ENCODE results near the gene ADPRM. TPM values are rescaled to one million over a fixed set of nuclear protein-coding genes. Genes with fewer than 3 reads are reported as not detected.

ADPRM gene
- total RNA-seq, 1 experiment from 2014 or later = 2.5 TPM

- Mint-ChIP-seq H3K4me3 (ENCODE audit: unreplicated experiment) (no peak overlapping the region), H3K27ac (ENCODE audit: unreplicated experiment) (no peak overlapping the region), H3K9me3 (ENCODE audit: unreplicated experiment) (no peaks in the 10 kb centered on the region), H3K27me3 (ENCODE audit: insufficient read depth, unreplicated experiment) (no peaks in the 10 kb centered on the region), H3K36me3 (ENCODE audit: insufficient read depth, unreplicated experiment) (no peaks in the 10 kb centered on the region), H3K4me1 (ENCODE audit: low read depth, unreplicated experiment) (no peaks in the 10 kb centered on the region)
- no peaks in the 10 kb centered on the region for H3K9me3 ChIP-seq
- no peak overlapping the region for H3K4me3 ChIP-seq (ENCODE audit: low read depth, low read length)
- TF ChIP-seq CTCF (IDR thresholded peaks at IDR 0.05; ENCODE audit: insufficient read depth in 1 of 2, low read depth in 1 of 2, low read length in 1 of 2, severe bottlenecking in 1 of 2, unreplicated experiment in 1 of 2) = no peak
- BruUV-seq (replicated peaks) = no TSS peak
- no peak for DNase-seq
- ChIA-PET CTCF (no interaction called here), POLR2A (no interaction called here)
- intact Hi-C loops (cut with micrococcal nuclease; ENCODE audit: unreplicated experiment) = loop anchor here (5.0 to 10.0 kb wide), 2 partner anchors 86 to 198 kb away; partner anchors contain the start of gene TMEM220
- H3K27me3 ChIP-seq (replicated peaks; ENCODE audit: control insufficient read depth, insufficient read depth, low read length) = no peaks in the 10 kb centered on the region
- no peaks in the 10 kb centered on the region for H3K36me3 ChIP-seq (ENCODE audit: control insufficient read depth, insufficient read depth, low read length)
- H3K4me1 ChIP-seq = no peaks in the 10 kb centered on the region
Observed at GRCh38 chr17:10648956-10649355, 48.4 kb upstream of the ADPRM start.

- no TSS peak for BruUV-seq (replicated peaks)
- ChIA-PET POLR2A (no interaction called here), CTCF (no interaction called here)
- Mint-ChIP-seq H3K9me3 (ENCODE audit: unreplicated experiment) (no peaks in the 10 kb centered on the region), H3K4me1 (ENCODE audit: low read depth, unreplicated experiment) (no peaks in the 10 kb centered on the region), H3K27me3 (ENCODE audit: insufficient read depth, unreplicated experiment) (no peaks in the 10 kb centered on the region), H3K4me3 (ENCODE audit: unreplicated experiment) (no peak overlapping the region), H3K27ac (ENCODE audit: unreplicated experiment) (no peak overlapping the region), H3K36me3 (ENCODE audit: insufficient read depth, unreplicated experiment) (no peaks in the 10 kb centered on the region)
- intact Hi-C loops (cut with micrococcal nuclease; ENCODE audit: unreplicated experiment) = loop anchor here (5.0 to 10.0 kb wide), 2 partner anchors 85 to 198 kb away; partner anchors contain the start of gene TMEM220
- no peak for TF ChIP-seq CTCF (IDR thresholded peaks at IDR 0.05; ENCODE audit: insufficient read depth in 1 of 2, low read depth in 1 of 2, low read length in 1 of 2, severe bottlenecking in 1 of 2, unreplicated experiment in 1 of 2)
- no peak for DNase-seq
- Histone ChIP-seq H3K4me3 (ENCODE audit: low read depth, low read length) (no peak overlapping the region), H3K36me3 (ENCODE audit: control insufficient read depth, insufficient read depth, low read length) (no peaks in the 10 kb centered on the region), H3K27me3 (replicated peaks; ENCODE audit: control insufficient read depth, insufficient read depth, low read length) (no peaks in the 10 kb centered on the region), H3K9me3 (no peaks in the 10 kb centered on the region), H3K4me1 (no peaks in the 10 kb centered on the region)
Observed at GRCh38 chr17:10649602-10650001, 47.8 kb upstream of the ADPRM start.

- H3K36me3 ChIP-seq (ENCODE audit: control insufficient read depth, insufficient read depth, low read length) = no peaks in the 10 kb centered on the region
- no peak overlapping the region for H3K4me3 ChIP-seq (ENCODE audit: low read depth, low read length)
- no peaks in the 10 kb centered on the region for H3K4me1 ChIP-seq
- no peaks in the 10 kb centered on the region for H3K27me3 ChIP-seq (replicated peaks; ENCODE audit: control insufficient read depth, insufficient read depth, low read length)
- H3K36me3 Mint-ChIP-seq (ENCODE audit: insufficient read depth, unreplicated experiment) = no peaks in the 10 kb centered on the region
- H3K9me3 Mint-ChIP-seq (ENCODE audit: unreplicated experiment) = no peaks in the 10 kb centered on the region
- intact Hi-C loops (cut with micrococcal nuclease; ENCODE audit: unreplicated experiment) = no loop called here
- H3K4me3 Mint-ChIP-seq (ENCODE audit: unreplicated experiment) = no peak overlapping the region
- ChIA-PET CTCF (no interaction called here), POLR2A (no interaction called here)
- no peaks in the 10 kb centered on the region for H3K27me3 Mint-ChIP-seq (ENCODE audit: insufficient read depth, unreplicated experiment)
- no peak for TF ChIP-seq CTCF (IDR thresholded peaks at IDR 0.05; ENCODE audit: insufficient read depth in 1 of 2, low read depth in 1 of 2, low read length in 1 of 2, severe bottlenecking in 1 of 2, unreplicated experiment in 1 of 2)
- no peak for DNase-seq
- H3K9me3 ChIP-seq = no peaks in the 10 kb centered on the region
- BruUV-seq (replicated peaks) = no TSS peak
- no peak overlapping the region for H3K27ac Mint-ChIP-seq (ENCODE audit: unreplicated experiment)
- no peaks in the 10 kb centered on the region for H3K4me1 Mint-ChIP-seq (ENCODE audit: low read depth, unreplicated experiment)
Observed at GRCh38 chr17:10651927-10652326, 45.5 kb upstream of the ADPRM start.
